GM19239 (cell line): ENCODE measurements around the gene USP36.
A peak's percentile ranks its signal among the peaks of the same experiment; 100 is the strongest.
"Not testable (repeated sequence)": the region's sequence is repeated elsewhere in the genome, so short reads cannot be mapped to it uniquely, and the experiment has no call there.

Experiments used
- DNase-seq: peaks from one replicate; pipeline ENCODE4 v3.0.0; 2011; ENCODE audit warnings: low spot score; ENCODE audit not compliant: insufficient read length
- FAIRE-seq: peaks from 2 replicates; lab custom pipeline; 2011; peaks lifted over from hg19 to GRCh38; lab: Jason Lieb, UNC

The USP36 gene

GRCh38 chr17:78840780-78841611 is at the start of gene USP36:
Gene USP36, minus strand, starts transcription at chr17:78840814. Its CDS starts 4,451 bp downstream, at chr17:78836363.
- DNase-seq (peak; percentile 95), FAIRE-seq (peak; percentile 90)

DNA sequence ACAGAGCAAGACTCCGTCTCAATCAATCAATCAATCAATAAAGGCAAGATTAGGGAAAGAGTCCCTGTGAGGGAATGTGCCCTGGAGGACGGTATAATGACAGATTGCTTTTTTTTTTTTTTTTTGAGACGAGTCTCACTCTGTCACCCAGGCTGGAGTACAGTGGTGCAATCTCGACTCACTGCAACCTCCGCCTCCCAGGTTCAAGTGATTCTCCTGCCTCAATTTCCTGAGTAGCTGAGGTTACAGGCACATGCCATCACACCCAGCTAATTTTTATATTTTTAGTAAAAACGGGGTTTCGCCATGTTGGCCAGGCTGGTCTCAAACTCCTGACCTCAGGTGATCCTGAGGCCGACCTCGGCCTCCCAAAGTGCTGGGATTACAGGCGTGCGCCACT is 49.5 kb upstream of the USP36 start:
- not testable (repeated sequence) for DNase-seq, FAIRE-seq

GRCh38 chr17:78889531-78889930 is 48.9 kb upstream of the USP36 start:
- DNase-seq (peak; percentile 54), FAIRE-seq (peak; percentile 57)

DNA sequence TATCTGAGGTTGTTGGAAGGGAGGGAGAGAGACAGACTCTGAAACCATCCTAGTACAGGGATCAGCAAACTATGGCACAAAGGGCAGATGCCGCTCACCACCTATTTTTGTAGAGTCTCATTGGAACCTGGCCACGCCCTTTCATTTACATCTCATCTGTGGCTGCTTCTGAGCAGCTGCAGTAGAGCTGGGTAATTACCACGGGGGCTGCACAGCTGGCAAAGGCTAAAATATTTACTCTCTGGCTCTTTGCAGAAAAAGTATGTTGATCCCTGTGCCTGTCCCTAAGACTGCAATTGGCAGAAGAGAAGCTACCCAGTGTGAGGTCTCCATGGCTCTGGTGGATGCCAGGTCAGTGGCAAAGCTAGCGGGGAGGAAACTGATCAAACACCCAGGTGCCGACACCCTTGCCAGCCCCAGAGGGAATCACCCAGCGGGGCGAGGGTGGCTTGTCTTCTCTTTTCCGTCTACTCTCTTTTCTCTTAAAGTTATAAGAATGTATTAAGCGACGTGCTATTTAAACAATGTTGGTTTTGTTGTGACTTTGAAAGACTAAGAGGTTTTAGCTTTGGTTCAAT is 48.4 kb upstream of the USP36 start:
- DNase-seq (no peak), FAIRE-seq (peak; percentile 63)

DNA sequence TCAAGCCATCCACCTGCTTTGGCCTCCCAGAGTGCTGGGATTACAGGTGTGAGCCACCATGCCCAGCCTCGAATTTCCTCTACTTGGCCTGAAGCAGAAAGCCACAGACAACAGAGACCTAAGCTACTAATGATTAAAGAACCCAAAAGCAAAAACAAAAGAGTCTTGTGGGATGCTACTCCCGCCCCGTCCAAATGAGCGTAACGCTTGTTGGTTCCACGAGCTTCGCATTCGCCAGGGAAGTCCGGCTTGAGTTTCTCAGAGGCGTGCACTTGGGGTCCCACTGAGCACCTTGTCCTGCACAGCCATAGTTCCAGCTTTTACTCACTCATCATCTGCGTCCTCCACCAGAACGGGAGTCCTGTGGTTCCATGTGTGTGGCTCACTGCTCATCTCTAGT is 46.3 kb upstream of the USP36 start:
- DNase-seq (no peak), FAIRE-seq (no peak)

DNA sequence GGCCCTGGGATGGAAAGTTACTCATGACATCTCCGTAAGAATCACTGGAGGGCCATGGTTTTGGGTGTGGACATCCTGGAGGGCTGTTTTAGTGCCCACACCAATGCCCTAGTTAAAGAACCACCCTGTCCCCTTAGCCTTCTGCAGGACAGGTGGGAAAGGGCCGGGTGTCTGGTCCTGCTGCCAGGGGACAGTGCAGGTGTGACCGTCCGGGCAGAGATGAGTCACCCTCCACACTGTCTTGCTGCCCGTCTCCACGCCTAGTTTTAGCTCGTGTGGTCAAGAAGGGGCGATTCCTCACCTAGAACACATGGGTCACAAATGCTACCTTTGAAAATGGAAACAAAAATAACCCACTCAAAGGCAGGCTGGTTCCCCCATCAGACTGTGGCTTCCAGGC is 45.3 kb upstream of the USP36 start:
- FAIRE-seq (no peak), DNase-seq (no peak)

GRCh38 chr17:78884876-78885667 is 44.5 kb upstream of the USP36 start:
- FAIRE-seq (no peak), DNase-seq (no peak)

GRCh38 chr17:78884148-78884825 is 43.7 kb upstream of the USP36 start:
- FAIRE-seq: no peak
- no peak for DNase-seq

DNA sequence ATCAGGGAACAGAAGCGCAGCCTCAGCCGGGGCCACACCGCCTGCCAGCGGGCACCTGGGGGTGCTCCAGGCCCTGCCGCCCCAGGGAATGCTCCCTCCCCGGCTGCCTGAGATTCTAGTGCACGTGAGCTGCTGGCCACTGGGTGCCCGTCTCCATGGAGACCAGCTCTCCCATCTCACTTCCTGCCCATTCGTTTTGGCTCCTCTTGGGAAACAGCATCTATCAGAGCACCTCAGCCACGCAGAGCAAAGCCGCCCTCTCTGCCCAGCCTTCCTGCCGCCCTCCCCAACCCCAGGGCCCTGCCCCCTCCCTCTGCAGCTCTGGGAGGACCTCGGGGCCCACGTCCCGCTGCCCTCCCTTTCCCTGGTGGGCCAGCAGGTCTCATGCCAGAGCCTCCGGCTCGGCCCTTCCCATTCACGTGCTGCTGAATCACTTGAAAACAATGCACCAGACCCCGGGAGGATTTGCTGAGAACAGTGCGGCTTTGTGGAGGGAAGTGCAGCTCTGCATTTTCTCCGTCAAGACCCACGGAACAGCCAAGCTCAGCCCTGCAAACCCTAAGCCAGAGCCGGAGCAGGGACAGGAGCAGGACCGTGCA is 43.0 kb upstream of the USP36 start:
- DNase-seq: no peak

DNA sequence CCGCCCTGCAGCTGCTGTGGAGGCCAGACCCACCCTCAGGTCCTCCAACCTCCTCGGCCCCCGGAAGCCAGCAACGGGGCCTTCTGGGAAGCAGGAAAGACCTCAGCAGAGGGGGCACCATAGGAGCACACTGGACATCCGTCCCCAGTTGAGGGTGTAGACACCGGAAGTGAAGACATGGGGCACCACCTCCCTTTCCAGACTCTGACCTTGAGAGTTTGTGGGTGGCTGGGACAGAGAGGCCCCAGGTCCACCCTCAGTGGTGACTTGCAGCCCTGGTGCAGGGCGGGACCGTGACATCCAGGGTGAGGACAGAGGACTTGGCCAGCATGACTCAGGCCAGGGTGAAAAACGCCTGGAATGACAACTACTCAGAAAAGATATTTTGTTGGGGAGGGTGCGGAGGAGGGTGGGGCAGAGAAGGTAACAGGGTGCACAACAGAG is 42.5 kb upstream of the USP36 start:
- DNase-seq: no peak
- FAIRE-seq: peak; percentile 73

More for the DNA sequence above, 43.0 kb upstream of the USP36 start:
- no peak for FAIRE-seq

DNA sequence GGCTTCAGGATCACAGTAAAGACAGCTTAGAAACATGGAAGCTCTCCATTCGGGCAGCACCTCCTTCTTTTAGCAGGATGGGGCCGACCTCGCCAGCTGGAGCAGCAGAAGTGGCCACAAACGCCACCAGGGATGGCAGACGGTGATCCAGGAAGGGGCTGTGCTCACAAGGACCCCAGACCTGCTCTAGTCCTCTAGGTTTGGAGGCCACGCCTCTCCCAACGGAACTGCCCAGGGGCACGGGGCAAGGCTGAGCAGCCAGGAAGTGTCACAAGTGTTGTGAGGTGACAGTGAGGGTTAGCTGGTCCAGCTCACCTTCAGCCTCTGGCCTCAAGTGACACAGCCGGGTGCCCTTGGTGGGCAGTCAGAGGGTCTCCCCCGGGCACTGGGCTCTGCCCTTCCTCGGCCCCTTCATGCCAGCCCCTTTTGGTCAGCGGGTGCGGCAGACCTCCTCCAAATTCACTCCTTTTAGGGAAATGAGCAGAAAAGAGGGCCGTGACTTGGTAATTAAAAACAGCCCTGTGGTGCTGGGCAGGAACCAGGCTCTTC is 42.0 kb upstream of the USP36 start:
- DNase-seq (no peak), FAIRE-seq (no peak)

DNA sequence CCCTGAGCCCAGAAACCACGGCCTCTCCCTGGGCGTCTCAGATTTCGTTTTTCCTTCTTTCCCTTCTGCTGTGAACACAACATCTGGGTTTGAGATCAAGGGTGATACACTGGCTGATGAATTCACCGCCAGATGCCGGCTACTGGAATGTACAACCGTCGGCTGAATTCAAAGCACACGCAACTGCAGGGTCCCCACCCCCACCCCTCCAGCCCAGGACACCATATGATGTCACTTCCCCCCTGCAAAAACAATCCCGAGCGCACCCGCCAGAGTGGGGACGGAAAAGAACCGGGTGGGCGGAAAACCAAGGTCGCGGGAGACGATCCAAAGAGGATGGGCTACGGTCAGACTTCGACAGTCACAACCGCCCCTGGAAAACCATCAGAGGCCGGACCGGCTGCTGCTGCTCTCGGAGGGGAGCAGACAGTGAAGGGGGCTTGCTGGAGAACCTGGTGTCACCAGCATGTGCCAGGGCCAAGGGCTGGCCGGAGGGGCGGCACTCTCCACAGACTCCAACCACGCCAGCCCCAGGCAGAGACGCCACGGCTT is 39.1 kb upstream of the USP36 start:
- FAIRE-seq (no peak), DNase-seq (no peak)

DNA sequence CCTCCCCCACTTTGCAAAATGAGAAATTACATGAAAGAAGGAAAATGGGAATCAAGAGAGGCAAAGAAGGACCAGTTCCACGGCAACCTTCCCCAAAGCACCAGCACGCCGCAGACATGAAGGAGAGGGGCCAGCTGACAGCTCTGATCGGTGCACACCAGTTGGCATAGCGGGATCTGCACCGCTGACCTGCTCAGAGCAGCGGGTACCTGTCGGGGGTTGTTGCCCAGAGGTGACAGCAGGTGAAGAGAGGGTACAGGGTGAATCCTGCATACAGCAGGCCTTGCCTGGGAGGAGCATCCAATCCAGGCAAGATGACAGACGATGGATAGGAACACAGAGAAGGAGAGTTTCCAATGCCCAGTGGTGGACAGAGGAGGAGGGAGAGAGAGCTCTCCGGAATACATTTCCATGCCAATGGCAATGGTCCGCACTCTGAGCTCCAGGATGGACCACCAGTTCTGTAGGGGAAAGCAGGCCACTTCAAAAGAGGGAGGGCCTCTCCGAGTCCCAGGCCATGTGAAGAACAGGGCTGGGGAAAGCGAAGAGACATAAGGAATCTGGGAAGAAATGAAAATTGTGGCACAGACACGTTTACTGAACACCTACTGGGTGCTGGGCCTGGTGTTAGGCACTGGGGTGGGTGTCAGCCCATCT is 38.4 kb upstream of the USP36 start:
- FAIRE-seq (no peak), DNase-seq (no peak)

GRCh38 chr17:78878261-78878660 is 37.6 kb upstream of the USP36 start:
- FAIRE-seq (no peak), DNase-seq (no peak)

GRCh38 chr17:78876954-78877517 is 36.4 kb upstream of the USP36 start:
- not testable (repeated sequence) for DNase-seq

DNA sequence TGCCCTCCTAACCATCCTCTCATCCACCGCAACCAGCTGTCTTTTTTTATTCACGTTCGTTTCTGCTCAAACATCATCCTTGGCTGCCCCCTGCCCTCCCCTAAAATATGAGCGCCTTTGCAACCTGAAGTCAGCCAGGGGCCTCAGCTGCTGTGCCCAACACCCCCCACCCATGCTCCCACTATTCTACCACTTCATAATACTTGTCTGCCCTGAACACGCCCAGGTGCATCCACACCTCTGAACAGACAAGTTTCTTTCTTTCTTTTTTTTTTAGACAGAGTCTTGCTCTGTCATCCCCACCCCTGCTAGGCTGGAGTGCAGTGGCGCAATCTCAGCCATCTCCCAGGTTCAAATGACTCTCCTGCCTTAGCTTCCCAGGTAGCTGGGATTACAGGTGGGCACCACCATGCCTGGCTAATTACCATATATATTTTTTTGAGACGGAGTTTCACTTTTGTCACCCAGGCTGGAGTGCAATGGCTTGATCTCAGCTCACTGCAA is 35.5 kb upstream of the USP36 start:
- no peak for FAIRE-seq
- no peak for DNase-seq

More at GRCh38 chr17:78876954-78877517, 36.4 kb upstream of the USP36 start:
- not testable (repeated sequence) for FAIRE-seq

DNA sequence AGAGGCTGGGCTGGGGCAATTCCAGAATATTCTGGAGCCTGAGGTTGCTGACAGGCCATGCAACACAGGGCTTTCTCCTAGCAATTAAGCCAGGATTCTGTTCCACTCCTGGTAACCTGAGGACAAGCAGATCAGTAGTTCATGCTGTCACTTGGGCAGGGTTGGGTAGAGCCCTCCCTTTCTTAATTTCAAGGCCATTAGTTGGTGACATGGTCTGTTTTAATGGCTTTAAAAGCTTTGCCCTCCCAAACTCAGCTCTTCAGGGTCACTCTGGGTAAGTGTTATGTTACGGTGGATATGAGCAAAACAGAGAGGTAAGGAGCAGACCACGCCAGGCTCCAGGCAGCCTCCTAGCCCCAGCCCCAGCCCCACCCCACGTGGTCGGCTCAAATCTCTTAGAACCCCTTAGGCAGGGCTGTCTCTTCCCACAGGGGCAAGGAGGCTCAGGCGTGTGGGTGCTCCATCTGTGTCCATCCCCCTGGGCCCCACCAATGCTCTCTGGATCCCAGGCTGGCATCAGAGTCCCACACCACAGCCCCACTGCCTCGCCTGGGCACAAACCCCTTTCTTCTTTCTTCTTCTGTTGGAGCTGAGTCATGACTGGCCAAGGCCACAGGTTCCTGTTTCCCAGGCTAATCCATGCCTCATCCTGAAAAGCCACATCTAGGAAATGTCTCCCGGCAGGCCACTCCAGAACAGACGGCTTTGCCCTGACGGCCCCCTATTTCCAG is 34.9 kb upstream of the USP36 start:
- FAIRE-seq (no peak), DNase-seq (no peak)
